Measurements from ENCODE around the gene RNF25. TPM values are rescaled to one million over a fixed set of nuclear protein-coding genes. Genes with fewer than 3 reads are reported as not detected.

RNF25 gene
- total and polyA plus RNA-seq, 2 of the 4 experiments (the other 2 are of a cell fraction), result 56.5 to 78.1 TPM

GRCh38 chr2:218659988-218660358 is 11.8 kb downstream of the RNF25 start:
- Histone ChIP-seq H3K18ac (ENCODE audit: low read depth, low read length) (no peak overlapping the region), H3K9me3 (ENCODE audit: control insufficient read depth, insufficient read depth, low read length) (no peaks in the 10 kb centered on the region), H3K4me3 (ENCODE audit: insufficient read depth, low read depth, low read length) (peak overlapping the region; percentile 76), H4K91ac (ENCODE audit: insufficient read depth, low read depth, low read length) (peak overlapping the region; percentile 36; the same call in 1 of the 2 replicates), H2BK5ac (ENCODE audit: low read depth, low read length, poor library complexity, severe bottlenecking) (peak overlapping the region; percentile 18), H3K27ac (ENCODE audit: insufficient read depth, low read length) (peak overlapping the region; percentile 41; the same call in 1 of the 2 replicates), H3K23ac (ENCODE audit: low read depth, low read length) (peak overlapping the region; percentile 86), H3K36me3 (ENCODE audit: control insufficient read depth, insufficient read depth, low read length) (peaks cover 43% of the 10 kb centered on the region), H3K56ac (ENCODE audit: extremely low read depth, insufficient read depth, low read length) (peak overlapping the region; percentile 66), H3K9ac (ENCODE audit: low read depth, low read length) (peak overlapping the region; percentile 76), H3K79me1 (ENCODE audit: low read depth in 1 of 2, low read length in 2 of 2) (peaks cover 22 to 45% of the 10 kb centered on the region in 2 experiments), H3K4me2 (ENCODE audit: low read depth, low read length) (peak overlapping the region; percentile 94), H3K9me1 (ENCODE audit: insufficient read depth, low read length) (peaks cover 8% of the 10 kb centered on the region; the same call in 1 of the 2 replicates), H3K4ac (ENCODE audit: low read depth, low read length) (peak overlapping the region; percentile 78), H3K4me1 (ENCODE audit: control insufficient read depth, insufficient read depth, low read length) (peaks cover 3% of the 10 kb centered on the region; the same call in 1 of the 2 replicates), H2BK20ac (ENCODE audit: low read depth, low read length) (no peak overlapping the region), H3K27me3 (ENCODE audit: control insufficient read depth, insufficient read depth, low read length) (no peaks in the 10 kb centered on the region), H4K5ac (ENCODE audit: low read depth, low read length) (peak overlapping the region; percentile 50), H2AK5ac (ENCODE audit: low read depth, low read length) (peak overlapping the region; percentile 2; the same call in 1 of the 2 replicates), H2AK9ac (replicated peaks; ENCODE audit: low read depth, low read length, poor library complexity) (peak overlapping the region; percentile 83), H3K14ac (replicated peaks; ENCODE audit: low read depth, low read length) (peak overlapping the region; percentile 31), H2BK120ac (ENCODE audit: low read depth, low read length) (no peak overlapping the region), H2AFZ (replicated peaks; ENCODE audit: low read length, poor library complexity) (peak overlapping the region; percentile 97), H2BK15ac (ENCODE audit: low read depth, low read length) (no peak overlapping the region), H4K8ac (ENCODE audit: low read depth in 2 of 2, low read length in 2 of 2) (peak overlapping the region; percentile 82 to 91), H4K20me1 (ENCODE audit: insufficient read depth, low read length) (no peaks in the 10 kb centered on the region)
- 20% methylated on average over 8 of the region's 8 CpGs; no CpG with 5 or more reads in 1 of the 2 experiments for WGBS, 2 experiments (ENCODE audit: extremely low coverage in 2 of 2, insufficient read length in 1 of 2)
- ChIA-PET POLR2A (ENCODE audit: unreplicated experiment) (interaction anchor here (0.6 to 1.0 kb wide), 2 partner anchors 59 to 122 kb away, joined by 3 to 4 read pairs; no protein-coding TSS in a partner anchor), CTCF (interaction anchor here (0.8 to 0.9 kb wide), 3 partner anchors 9 to 187 kb away, joined by 3 read pairs; no protein-coding TSS in a partner anchor)
- dilution Hi-C loops (cut with HindIII; ENCODE audit: low sequenced_read_pairs, unreplicated experiment), result no loop called here
- in situ Hi-C loops (cut with MboI; ENCODE audit: low sequenced_read_pairs), result loop anchor here (10.0 kb wide), 1 partner anchor 255 kb away; no protein-coding TSS in a partner anchor
- TSS peak; percentile 67 for BruUV-seq (replicated peaks)
- intact Hi-C loops (cut with micrococcal nuclease), result loop anchor here (1.0 kb wide), 2 partner anchors 27 to 187 kb away; no protein-coding TSS in a partner anchor
- DNase-seq, result no peak
- no peak for ATAC-seq (ENCODE audit: low read depth)
- TF ChIP-seq SMC3 (IDR thresholded peaks at IDR 0.05; ENCODE audit: low read depth, low read length), result no peak
- TF ChIP-seq MAZ (IDR thresholded peaks at IDR 0.05; ENCODE audit: borderline replicate concordance, low read depth, low read length), result no peak
- TF ChIP-seq CTCF (conservative IDR thresholded peaks at IDR 0.05; ENCODE audit: low read depth, low read length), result no peak
- no peak for TF ChIP-seq RFX5 (IDR thresholded peaks at IDR 0.05; ENCODE audit: low read depth, low read length)
- TF ChIP-seq POLR2A (IDR thresholded peaks at IDR 0.05; ENCODE audit: low read depth, low read length), result no peak
- TF ChIP-seq MAFK (IDR thresholded peaks at IDR 0.05; ENCODE audit: low read depth, low read length), result no peak
- TF ChIP-seq BHLHE40 (IDR thresholded peaks at IDR 0.05; ENCODE audit: low read depth, low read length), result no peak
- no peak for TF ChIP-seq CHD1 (IDR thresholded peaks at IDR 0.05; ENCODE audit: low read depth, low read length)
- TF ChIP-seq ELK1 (IDR thresholded peaks at IDR 0.05; ENCODE audit: borderline replicate concordance, low read depth, low read length), result no peak
- TF ChIP-seq RAD21 (IDR thresholded peaks at IDR 0.05; ENCODE audit: low read length), result no peak
- no peak for TF ChIP-seq CEBPB (IDR thresholded peaks at IDR 0.05; ENCODE audit: low read depth, low read length)
- TF ChIP-seq NFE2L2 (IDR thresholded peaks at IDR 0.05; ENCODE audit: low read depth, low read length), result no peak
- TF ChIP-seq USF2 (IDR thresholded peaks at IDR 0.05; ENCODE audit: low read depth, low read length), result no peak
